ENCODE data around the gene ADAMTSL2.

The ADAMTSL2 gene

DNA sequence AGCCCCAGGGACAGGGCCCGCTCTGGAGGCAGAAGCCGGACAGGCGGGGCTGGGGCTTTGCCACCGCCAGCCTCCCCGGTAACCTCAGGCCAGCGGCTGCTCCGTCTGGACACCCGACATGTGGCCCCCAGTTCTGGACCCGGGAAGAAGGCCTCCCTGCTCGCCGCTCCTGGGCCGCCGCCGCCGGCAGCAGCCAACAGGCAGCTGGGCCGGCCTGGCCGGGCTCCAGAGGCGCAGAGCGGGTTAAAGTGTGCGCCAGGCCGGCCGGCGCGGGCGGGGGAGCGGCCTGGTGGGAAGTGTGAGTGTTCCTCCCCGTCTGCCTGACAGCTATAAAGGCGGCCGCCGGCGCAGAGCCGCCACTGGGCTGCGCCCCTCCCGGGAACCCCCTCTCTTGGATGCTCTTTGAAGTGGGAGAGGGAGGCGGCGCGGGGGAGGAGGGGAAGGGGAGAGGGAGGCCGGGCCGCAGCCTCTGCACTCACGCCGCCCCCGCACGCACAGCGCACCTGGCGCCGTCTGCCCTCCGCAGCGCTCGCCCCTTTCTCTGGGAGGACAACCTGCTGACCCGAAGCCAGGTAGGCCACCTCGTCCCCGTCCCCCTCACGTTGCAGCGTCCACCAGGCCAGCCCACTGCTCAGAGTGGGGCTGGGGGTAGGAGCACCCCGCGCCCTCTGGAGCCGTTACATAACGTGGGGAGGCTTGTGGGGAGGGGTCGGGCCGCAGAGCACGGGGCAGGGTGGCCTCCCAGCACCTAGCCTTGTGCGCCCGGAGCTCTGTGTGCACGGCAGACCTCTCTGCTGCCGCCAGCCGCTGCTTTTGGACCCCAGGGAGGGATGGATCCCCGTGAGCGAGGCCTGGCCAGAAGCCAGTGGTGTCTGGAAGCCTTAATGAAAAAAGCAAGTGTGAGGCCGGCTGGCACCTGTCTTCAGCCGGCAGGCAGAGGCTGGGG is at the start of gene ADAMTSL2:
TSS of gene ADAMTSL2 (plus strand) at position 359 of the 946 bp plus-strand sequence. CDS start 2,009 bp downstream, outside the sequence.
- peak; percentile 68 for DNase-seq

DNA sequence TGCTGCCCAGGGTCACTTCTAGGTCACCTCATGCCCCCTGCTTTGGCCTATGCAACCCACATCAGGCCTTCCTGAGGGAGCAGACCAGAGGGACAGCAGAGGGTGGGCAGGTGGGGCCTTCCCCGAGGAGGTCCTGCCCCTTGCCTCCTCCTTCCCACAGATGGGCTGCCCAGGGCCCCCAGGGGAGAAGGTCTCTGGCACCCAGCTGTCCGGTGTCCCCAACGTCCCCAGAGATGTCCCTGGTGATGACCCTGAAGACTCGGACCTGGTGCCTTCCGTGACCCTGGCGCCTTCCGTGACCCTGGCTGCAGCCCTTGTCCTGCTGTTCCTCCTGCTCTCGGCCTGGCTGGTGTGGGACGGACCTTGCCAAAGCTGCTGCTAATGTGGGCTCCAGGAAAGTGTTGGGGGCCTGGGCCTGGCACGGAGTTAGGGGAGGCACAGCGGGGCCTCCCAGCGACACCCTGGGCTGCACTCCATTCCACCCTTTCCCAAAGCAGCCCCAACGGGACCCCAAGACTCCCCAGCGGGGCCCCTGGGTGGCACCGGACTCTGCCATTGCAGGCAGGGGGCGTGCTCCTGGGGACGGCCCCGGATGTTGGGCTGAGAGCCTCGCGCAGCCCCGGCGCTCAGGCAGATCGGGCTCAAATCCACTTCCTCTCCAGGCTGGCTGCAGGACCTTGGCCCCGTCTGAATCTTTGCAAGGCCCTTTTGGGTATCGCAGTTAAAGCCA is 48.8 kb upstream of the ADAMTSL2 start:
- DNase-seq: no peak

DNA sequence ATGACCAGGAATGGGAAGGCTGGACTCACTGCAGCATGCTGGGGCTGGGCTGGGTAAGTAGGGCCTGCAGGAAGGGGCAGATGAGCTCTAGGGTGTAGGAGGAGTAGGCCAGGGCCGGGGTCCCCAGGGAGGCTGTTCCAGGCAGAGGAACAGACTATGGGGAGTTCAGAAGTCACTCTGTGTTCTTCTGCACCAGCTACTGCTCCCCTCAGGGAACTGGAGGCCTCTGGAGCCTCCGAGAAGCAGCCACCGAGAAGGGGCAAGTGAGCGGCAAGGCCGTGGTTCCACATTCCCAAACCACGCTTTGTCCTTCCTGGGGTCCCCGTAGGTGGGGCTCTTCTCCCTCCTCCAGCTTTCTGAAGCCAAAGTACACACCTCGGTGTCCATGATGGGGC is 47.2 kb upstream of the ADAMTSL2 start:
- DNase-seq: no peak

DNA sequence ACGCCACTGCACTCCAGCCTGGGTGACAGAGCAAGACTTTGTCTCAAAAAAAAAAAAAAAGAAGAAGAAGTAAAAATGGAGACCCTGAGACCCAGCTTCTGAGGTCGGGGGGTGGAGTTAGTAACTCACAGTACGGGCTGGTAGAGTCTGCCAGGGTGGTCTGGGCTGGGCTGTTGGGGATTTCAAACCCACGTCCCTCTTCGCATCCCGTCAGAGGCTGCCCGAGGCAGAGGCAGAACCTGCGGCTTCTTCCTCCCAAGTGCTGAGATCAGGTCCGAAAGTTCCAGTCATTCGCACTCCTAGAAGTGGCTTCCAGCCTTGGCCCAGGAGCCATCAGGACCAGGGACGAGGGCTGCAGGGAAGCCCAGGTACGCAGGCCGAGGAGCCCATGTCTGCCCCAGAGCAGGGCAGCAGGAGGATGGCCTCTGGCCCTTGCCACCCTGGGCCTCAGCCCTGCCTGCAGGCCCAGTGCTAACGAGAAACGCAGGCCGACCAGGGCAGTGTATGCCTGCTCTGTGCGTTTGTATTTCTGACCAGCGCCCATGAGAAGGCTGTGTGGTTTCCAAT is 45.7 kb upstream of the ADAMTSL2 start:
- DNase-seq: no peak

DNA sequence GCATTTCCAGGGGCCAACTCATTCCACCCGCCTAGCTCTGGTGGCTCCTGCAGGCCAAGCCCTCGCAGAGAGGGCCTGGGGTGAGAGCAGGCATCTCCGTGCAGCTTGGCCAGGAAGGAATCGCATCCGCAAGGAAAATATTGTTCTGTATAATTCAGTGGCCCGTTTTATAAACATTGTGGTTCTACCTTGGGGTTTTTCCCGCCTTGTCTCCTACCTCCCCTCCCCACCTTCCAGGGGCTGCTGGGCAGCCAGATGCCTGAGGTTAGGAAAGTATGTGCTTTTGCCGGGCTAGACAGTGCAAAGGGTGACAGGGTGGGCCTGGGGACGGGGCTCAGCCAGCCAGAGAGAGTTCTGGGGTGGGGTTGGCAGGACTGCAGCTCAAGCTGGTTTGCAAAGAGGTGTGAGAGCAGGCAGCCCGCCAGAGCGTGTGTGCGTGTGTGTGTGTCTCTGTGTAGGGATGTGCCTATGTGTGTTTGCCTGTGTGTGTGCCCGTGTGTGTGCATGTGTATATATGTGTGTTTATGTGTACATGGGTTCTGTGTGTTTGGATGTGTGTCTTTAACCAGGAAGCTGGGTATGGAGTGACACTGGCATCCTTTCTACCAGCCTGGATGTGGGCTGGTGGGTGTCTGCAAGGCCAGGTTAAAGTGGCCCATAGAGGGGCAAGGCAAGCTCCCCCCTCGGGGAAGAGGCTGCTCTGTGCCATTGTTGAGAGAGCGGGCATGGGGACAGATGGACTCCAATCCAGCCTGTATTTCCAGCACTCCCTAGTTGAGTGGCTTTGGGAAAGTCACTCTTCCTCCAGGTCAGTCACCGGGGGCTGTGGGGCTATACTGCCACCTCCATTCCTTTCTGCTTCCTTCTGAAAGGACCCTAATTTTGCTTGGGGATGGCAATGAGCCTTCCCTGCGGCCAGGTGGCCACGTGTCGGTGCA is 45.0 kb upstream of the ADAMTSL2 start:
- DNase-seq: no peak

DNA sequence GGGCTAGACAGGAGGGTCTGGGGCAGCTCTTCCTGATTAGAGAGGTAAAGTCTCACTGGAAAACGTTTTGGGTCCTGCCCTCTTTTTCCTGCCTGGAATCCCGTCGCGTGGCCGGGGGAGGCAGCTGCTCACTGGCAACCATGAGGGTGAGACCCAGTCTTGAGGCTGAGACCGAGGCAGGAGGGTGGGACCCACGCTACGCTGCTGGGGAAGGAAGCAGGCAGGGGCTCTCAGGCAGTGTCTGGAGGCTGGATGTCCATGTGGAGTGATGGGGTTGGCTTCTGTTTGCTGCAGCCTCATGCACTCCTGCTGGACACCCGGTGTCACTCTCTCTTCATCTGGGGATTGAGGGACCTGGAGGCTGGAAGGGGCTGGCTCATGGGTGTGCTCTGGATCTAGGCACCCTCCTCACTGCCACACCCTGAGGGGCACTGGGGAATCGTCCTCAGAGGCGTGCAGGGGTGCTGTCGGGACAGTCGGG is 44.3 kb upstream of the ADAMTSL2 start:
- DNase-seq: no peak

DNA sequence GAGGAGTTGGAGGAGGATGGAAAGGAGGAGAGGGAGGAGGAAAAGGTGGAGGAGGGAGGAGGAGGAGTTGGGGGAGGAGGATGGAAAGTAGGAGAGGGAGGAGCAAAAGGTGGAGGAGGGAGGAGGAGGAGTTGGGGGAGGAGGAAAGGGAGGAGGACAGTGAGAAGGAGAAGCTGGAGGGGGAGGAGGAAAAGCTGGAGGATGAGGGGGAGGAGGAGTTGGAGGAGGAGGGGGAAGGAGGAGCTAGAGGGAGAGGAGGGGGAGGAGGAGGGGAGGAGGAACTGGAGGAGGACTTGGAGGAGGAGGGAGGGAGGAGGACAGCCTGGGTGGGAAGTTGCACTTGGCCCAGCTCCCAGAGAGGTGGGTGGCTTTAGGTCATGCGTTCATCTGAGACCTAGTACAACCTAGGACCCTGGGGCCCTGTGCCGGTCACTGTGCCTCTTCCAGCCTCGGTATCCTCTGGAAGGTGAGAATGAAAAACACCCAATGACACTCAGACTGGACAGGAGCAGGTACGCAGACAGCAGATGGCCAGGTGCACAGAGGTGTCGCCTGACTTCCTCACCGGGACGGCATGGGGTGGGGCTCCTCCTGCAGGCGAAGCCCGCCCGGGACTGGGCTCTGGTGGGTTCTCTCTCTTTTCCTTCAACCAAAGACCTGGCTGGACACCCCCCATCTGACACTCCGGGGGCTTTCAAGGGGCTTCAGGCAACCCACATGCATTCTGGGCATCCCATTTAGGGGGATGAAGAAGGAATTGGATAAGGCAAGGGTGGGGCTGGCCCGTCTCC is 43.4 kb upstream of the ADAMTSL2 start:
- no peak for DNase-seq

DNA sequence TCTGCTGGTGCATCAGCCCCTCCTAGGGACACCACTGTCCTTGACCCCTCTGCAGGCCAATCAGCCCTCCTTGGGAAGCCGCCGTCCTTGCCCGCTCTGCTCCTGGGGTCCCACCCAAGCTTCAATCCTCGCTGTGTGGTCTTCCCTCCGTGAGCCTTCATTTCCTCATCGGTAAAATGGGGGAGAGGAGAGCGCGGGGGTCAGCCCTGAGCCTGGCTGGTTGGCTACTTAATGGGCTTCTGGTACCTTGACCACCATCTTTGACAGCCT is 42.9 kb upstream of the ADAMTSL2 start:
- DNase-seq: no peak

DNA sequence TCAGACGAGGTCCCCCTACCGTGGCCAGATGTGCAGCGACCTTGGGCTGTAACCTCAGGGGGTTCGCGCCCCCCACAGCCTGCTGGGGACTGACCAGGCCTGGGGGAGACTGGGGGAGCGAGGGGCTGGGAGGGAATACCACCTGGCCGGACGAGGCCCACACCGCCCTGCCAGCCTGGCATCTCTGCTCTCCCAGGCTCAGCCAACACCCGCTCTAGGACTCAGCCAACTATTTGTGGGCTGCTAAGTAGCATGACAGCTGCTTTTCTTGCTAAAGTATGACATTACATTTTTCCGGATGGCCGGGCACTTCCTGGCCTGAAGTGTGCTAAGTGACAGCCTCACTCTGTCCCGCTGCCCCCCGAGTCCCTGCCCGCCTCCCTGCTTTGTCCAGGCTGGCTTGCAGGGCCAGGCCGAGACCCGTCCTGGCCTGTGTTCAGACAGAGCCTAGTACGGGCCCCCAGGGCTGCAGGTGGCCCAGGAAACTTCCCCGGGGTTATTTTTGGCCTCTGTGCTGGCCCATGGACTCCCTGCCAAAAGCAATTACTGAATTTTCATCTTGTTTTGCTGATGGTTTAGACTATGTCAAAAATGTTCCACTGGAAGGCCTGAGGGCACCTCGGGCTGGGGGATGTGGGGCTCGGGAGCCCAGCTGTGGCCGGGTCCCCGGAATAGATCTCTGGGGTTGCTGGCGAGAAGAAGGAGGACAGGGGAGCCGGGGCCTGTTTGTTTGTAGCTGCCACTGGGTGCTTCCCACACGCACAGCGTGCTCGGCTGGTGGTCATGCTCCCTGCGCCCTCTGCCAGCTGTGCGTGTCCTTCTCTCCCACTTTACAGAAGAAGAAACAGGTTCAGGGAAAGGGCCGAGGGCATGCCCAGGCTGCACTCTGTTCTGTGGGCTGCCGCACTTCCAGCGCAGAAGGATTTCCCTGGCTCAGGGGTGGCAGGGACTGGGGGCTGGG is 42.2 kb upstream of the ADAMTSL2 start:
- DNase-seq: peak; percentile 13

DNA sequence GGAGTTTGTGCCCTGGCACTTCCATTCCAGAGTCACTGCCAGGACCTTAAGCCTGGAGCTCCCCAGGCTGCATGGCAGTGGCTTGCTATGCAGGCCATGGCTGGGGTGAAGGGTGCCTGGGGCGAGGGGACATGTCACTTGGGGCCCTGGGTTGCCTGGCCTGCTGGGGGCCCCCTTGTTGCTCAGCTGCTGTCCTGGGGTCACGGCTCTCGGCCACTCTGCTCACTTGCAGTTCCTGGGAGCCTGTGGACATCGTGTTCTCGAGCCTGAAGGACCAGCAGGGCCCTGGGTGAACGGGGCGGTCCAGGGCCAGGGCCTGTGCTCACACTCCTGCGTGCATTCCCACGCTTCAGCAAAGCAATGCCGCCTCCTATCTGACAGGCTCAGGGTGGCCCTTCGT is 41.1 kb upstream of the ADAMTSL2 start:
- DNase-seq: no peak

DNA sequence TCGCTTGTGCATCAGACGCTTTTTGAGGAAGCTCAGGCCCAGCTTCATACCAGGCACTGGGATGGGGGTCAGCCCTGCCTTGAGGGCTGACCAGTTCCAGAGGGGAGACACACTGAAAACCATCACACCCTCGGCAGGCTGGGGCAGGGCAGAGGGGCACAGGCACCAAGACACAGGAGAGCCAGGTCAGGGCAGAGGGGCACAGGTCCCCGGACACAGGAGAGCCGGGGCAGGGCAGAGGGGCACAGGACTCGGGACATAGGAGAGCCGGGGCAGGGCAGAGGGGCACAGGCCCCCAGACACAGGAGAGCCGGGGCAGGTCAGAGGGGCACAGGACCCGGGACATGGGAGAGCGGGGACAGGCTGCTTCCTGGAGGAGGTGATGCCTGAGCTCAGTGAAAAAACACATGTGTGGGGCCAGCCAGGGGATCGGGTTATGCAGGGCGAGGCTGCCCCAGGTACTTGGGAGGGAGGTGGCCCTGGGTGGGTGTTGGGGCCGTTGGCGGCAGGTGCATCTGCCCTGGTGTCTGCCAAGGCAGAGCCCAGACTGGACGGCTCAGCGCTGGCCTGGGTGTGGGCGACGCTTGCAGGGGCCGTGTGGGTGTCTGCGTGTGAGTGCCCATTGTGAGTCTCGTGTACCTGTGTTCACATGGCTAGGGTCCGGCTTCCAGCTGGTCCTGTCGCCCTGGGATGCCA is 40.5 kb upstream of the ADAMTSL2 start:
- DNase-seq: no peak

DNA sequence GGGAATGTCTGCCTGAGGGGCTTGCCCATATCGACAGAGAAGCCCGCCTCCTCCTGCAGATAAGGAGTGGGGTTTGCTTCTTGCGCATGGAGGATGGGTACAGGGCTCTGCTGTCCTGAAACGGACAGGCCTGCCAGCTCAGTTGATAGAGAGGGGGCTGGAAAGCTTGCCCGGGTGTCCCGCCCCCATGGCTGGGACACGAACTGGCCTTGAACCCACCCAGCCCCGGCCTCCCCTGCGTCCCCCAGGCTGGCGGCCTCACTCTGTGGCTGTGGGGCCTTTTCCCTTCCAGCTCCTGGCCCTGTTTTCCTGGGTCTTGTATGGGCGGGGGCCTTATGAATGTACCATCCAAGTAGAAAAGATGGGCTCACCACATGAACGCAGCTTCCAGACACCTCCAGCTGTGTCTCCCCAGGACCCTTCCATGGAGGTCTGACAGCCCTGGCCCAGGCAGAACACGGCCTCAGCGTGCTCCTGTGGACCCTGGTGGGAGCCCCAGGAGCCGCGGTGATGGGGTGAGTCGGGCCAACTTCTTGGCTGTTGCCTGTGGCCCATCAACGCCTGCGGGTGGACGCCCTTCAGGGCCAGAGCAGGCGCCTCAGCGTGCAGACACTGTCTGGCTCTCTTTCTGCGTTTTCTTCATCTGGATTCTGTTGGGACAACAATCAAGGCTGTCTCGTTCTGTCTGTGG is 39.7 kb upstream of the ADAMTSL2 start:
- DNase-seq: no peak

DNA sequence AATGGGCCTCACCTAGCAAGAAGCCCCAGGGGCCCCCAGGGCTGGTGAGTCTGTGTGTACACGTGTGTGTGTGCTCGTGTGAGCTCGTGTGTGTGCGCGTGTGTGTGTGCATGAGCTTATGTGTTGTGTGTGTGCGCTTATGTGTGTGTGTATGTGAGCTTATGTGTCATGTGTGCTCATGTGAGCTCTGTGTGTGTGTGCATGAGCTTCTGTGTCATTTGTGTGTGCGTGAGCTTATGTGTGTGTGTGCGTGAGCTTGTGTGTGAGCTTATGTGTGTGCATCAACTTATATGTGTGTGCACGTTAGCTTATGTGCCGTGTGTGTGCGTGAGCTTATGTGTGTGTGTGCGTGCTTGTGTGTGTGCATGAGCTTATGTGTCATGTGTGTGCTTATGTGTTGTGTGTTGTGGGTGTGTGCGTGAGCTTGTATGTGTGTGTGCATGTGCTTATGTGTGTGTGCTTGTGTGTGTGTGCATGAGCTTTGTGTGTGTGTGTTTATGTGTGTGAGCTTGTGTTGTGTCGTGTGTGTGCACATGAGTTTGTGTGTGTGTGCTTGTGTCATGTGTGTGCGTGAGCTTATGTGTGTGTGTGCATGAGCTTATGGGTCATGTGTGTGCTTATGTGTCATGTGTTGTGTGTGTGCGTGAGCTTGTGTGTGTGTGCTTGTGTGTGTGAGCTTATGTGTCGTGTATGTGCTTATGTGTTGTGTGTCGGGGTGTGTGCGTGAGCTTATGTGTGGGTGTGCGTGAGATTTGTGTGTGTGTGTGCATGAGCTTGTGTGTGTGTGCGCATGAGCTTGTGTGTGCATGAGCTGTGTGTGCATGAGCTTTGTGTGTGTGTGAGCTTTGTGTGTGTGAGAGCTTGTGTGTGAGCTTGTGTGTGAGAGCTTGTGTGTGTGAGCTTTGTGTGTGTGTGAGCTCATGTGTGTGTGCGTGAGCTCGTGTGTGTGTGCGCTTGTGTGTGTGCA is 38.9 kb upstream of the ADAMTSL2 start:
- DNase-seq: no peak

DNA sequence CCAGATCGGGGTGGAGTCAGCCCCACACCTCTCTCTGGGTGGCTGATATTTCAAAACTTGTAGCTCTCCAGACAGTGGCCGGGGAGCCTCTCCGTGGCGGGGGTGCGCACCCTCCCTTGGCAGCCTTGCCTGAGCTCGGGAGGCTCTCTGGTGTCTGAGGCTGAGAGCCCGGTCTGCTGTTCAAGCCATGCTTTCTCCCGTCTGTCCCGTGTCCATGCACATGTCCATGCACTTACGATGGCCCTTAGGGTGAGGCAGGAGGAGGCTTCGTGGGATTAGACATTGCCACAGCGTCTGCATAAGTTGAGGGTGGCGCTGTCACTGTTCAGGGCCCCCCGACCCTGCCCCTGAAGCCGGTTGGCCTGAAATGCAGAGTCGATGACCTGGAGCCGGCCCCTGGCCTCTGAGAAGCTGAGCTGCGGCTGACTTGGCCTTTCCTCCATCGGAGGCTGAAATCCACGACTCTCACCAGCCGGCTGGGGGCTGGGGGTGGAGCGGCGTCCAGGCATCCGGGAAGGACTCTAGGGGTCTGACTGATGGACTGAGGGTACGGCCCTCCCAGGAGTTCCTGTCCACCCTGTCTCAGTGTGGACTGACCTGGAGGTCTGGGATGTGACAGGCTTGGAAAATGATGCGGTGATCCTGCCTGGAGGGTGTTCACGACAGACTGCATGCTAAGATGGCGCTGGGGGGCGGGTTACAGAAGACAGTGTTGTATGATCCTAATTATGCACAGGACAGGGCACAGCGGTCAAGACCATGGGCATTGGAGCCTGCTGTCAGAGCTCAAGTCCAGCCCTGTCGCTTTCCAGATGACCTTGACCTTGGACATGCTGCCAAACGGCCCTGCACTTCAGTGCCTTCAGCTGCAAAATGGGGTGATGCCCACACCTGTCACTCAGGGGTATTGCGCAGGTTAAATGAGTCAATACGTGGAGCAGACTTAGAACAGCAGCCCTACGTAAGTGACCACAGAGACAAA is 37.4 kb upstream of the ADAMTSL2 start:
- no peak for DNase-seq

DNA sequence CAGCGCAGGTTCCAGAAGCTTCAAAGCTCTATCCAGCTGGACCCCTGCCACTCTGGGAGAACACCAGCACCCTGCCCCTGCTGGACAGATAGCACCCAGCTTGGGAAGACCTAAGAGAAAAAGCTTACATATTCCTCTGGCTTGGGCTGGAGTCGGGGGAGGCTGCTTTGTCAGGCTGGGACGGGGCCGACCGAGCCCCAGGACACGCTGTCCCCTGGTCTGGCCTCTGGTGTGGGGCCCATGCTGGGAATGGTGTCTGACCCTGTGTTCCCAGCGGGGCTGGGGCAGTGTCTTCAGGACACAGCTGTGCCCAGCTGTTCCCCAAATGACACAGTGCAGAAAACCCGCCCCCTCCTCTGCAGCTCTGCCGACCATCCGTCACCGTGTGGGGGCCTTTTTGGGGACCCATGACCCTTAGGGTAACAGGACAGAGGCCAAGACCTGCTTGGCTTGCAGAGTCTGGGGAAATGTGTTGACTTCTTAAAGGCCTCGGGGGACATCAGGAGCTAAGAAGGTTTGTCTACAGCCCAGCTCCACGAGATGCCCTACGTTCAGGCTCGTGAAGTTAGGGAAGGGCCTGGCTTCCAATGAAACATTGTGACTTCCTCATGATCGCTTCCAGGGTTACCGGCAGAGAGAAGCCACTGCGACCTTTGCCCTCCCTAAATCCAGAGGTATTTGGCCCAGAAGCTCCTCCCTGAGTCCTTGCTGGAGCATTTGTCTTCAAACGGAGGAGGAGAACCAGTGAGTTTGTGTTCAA is 35.2 kb upstream of the ADAMTSL2 start:
- no peak for DNase-seq

DNA sequence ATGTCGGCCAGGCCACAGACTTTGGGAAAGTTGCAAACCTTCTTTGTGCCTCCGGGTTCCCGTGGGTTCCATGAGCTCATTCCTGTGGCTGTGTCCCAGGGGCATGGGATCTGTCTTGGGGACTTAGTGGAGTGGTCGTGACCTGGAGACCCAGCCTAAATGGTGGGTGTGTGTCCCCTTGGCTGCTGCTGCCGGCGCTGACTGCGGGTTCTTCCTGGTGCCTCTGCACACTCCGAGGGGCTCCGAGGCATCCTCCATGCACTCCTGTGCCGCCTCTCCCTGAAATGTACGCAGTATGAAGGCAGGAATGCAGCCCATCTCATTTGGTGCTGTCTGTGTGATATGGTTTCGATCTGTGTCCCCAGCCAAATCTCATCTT is 34.6 kb upstream of the ADAMTSL2 start:
- no peak for DNase-seq

All from DMS 273 treated with DMSO at 0.1 percent for 48 hours (cell line).